ENCODE measurements around the gene KICS2. TPM values are rescaled to one million over a fixed set of nuclear protein-coding genes. Genes with fewer than 3 reads are reported as not detected.

KICS2 gene
- total RNA-seq, 1 experiment from 2014 or later: 9.6 TPM

DNA sequence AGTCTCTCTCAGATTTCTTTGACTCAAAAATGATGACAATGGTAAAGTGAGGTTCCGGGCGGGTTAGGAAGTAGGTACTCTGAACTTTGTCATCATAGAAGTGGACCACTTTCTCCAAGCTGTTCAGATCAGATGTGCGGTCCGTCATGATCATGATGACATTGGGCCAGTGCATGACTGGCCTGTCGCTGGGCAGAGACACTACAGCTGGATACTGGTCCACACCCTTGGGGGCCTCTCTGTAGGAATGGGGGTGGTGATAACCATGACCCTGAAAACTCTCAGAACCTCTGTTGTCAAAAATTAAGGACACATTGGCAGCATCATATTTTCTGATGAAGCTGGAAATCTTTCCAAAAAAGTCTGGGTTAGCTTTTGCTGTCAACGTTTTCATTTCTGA lies 28.2 kb downstream of the KICS2 start:
- Histone ChIP-seq H3K27ac (ENCODE audit: low read length) (no peak overlapping the region), H3K36me3 (ENCODE audit: control insufficient read depth, insufficient read depth, low read length) (no peaks in the 10 kb centered on the region), H3K9me3 (ENCODE audit: control insufficient read depth, insufficient read depth, low read depth, low read length) (no peaks in the 10 kb centered on the region), H3K27me3 (ENCODE audit: control insufficient read depth, insufficient read depth, low read length) (no peaks in the 10 kb centered on the region), H3K4me1 (ENCODE audit: control insufficient read depth, insufficient read depth, low read length) (no peaks in the 10 kb centered on the region), H3K4me3 (ENCODE audit: low read depth in 2 of 2, low read length in 2 of 2) (no peak overlapping the region)
- CTCF ChIA-PET: no interaction called here
- in situ Hi-C loops (cut with HindIII; ENCODE audit: low pct_unique_long_range_greater_than_20kb, low sequenced_read_pairs) (no loop called here), intact Hi-C loops (cut with micrococcal nuclease; ENCODE audit: unreplicated experiment) (no loop called here)
- DNase-seq (ENCODE audit: low read depth, low spot score) (no peak), ATAC-seq (no peak)
- TF ChIP-seq, protein P1, sequence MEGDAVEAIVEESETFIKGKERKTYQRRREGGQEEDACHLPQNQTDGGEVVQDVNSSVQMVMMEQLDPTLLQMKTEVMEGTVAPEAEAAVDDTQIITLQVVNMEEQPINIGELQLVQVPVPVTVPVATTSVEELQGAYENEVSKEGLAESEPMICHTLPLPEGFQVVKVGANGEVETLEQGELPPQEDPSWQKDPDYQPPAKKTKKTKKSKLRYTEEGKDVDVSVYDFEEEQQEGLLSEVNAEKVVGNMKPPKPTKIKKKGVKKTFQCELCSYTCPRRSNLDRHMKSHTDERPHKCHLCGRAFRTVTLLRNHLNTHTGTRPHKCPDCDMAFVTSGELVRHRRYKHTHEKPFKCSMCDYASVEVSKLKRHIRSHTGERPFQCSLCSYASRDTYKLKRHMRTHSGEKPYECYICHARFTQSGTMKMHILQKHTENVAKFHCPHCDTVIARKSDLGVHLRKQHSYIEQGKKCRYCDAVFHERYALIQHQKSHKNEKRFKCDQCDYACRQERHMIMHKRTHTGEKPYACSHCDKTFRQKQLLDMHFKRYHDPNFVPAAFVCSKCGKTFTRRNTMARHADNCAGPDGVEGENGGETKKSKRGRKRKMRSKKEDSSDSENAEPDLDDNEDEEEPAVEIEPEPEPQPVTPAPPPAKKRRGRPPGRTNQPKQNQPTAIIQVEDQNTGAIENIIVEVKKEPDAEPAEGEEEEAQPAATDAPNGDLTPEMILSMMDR (IDR thresholded peaks at IDR 0.05): no peak
- TF ChIP-seq POLR2AphosphoS5 (IDR thresholded peaks at IDR 0.05; ENCODE audit: low read depth, low read length) (no peak), TCF7L2 (IDR thresholded peaks at IDR 0.05; ENCODE audit: low read depth, low read length) (no peak)
- BruUV-seq (replicated peaks): no TSS peak
- POLR2A ChIA-PET: no interaction called here

DNA sequence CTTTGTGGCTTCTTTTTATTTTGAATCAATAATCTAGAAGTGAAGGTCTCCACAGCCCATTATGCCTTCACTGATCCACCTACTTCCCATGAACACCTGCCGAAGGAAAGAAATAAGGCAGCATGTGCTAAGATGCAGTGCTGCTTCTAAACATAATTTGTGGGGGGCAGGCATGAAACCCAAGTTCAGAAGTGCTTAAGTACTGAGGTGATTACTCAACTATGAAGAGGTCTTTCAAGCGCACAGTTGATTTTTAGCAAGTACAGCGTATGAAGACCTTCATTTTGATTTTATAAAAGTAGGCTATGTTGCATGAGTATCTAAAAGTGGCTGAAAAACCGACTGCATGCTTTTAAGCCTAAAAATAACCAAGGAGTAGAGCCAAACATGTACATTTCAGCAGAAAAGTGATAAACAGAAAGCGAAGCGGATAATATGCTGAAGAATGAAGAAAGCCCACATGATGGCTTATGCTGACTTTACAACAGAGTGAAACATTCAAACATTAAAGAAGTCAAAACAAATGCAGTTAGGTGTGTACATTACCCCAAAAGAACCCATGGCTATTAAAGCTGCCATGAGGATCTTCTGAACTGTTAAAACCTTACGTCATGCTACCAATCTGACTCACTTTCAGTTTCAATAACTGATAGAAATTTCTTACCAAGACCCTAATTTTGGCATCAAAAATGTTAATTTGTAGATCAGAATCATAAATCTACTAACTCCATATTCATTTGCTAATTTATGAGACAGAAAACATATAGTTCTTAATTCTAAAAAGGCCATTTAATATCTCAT lies 29.3 kb downstream of the KICS2 start:
- H3K4me3 ChIP-seq (ENCODE audit: low read depth in 2 of 2, low read length in 2 of 2): no peak overlapping the region
- DNase-seq (ENCODE audit: low read depth, low spot score): no peak
- no peak for ATAC-seq
- no peaks in the 10 kb centered on the region for H3K4me1 ChIP-seq (ENCODE audit: control insufficient read depth, insufficient read depth, low read length)
- H3K9me3 ChIP-seq (ENCODE audit: control insufficient read depth, insufficient read depth, low read depth, low read length): no peaks in the 10 kb centered on the region
- no peak overlapping the region for H3K27ac ChIP-seq (ENCODE audit: low read length)
- in situ Hi-C loops (cut with HindIII; ENCODE audit: low pct_unique_long_range_greater_than_20kb, low sequenced_read_pairs): no loop called here
- POLR2A ChIA-PET: no interaction called here
- CTCF ChIA-PET: no interaction called here
- H3K36me3 ChIP-seq (ENCODE audit: control insufficient read depth, insufficient read depth, low read length): no peaks in the 10 kb centered on the region
- BruUV-seq (replicated peaks): no TSS peak
- TF ChIP-seq POLR2AphosphoS5 (IDR thresholded peaks at IDR 0.05; ENCODE audit: low read depth, low read length) (no peak), TCF7L2 (IDR thresholded peaks at IDR 0.05; ENCODE audit: low read depth, low read length) (no peak), SIN3A (IDR thresholded peaks at IDR 0.05; ENCODE audit: borderline replicate concordance, insufficient read depth, low read depth, low read length) (no peak)
- TF ChIP-seq, protein P2, sequence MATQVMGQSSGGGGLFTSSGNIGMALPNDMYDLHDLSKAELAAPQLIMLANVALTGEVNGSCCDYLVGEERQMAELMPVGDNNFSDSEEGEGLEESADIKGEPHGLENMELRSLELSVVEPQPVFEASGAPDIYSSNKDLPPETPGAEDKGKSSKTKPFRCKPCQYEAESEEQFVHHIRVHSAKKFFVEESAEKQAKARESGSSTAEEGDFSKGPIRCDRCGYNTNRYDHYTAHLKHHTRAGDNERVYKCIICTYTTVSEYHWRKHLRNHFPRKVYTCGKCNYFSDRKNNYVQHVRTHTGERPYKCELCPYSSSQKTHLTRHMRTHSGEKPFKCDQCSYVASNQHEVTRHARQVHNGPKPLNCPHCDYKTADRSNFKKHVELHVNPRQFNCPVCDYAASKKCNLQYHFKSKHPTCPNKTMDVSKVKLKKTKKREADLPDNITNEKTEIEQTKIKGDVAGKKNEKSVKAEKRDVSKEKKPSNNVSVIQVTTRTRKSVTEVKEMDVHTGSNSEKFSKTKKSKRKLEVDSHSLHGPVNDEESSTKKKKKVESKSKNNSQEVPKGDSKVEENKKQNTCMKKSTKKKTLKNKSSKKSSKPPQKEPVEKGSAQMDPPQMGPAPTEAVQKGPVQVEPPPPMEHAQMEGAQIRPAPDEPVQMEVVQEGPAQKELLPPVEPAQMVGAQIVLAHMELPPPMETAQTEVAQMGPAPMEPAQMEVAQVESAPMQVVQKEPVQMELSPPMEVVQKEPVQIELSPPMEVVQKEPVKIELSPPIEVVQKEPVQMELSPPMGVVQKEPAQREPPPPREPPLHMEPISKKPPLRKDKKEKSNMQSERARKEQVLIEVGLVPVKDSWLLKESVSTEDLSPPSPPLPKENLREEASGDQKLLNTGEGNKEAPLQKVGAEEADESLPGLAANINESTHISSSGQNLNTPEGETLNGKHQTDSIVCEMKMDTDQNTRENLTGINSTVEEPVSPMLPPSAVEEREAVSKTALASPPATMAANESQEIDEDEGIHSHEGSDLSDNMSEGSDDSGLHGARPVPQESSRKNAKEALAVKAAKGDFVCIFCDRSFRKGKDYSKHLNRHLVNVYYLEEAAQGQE (IDR thresholded peaks at IDR 0.05; ENCODE audit: insufficient read depth in 1 of 2, low read depth in 2 of 2, low read length in 1 of 2): no peak
- TF ChIP-seq, protein P1 (IDR thresholded peaks at IDR 0.05): no peak
- no peaks in the 10 kb centered on the region for H3K27me3 ChIP-seq (ENCODE audit: control insufficient read depth, insufficient read depth, low read length)
- intact Hi-C loops (cut with micrococcal nuclease; ENCODE audit: unreplicated experiment): no loop called here

All from Panc1 (cell line).